ENCODE results near the gene TRO.

The TRO gene, protein sequence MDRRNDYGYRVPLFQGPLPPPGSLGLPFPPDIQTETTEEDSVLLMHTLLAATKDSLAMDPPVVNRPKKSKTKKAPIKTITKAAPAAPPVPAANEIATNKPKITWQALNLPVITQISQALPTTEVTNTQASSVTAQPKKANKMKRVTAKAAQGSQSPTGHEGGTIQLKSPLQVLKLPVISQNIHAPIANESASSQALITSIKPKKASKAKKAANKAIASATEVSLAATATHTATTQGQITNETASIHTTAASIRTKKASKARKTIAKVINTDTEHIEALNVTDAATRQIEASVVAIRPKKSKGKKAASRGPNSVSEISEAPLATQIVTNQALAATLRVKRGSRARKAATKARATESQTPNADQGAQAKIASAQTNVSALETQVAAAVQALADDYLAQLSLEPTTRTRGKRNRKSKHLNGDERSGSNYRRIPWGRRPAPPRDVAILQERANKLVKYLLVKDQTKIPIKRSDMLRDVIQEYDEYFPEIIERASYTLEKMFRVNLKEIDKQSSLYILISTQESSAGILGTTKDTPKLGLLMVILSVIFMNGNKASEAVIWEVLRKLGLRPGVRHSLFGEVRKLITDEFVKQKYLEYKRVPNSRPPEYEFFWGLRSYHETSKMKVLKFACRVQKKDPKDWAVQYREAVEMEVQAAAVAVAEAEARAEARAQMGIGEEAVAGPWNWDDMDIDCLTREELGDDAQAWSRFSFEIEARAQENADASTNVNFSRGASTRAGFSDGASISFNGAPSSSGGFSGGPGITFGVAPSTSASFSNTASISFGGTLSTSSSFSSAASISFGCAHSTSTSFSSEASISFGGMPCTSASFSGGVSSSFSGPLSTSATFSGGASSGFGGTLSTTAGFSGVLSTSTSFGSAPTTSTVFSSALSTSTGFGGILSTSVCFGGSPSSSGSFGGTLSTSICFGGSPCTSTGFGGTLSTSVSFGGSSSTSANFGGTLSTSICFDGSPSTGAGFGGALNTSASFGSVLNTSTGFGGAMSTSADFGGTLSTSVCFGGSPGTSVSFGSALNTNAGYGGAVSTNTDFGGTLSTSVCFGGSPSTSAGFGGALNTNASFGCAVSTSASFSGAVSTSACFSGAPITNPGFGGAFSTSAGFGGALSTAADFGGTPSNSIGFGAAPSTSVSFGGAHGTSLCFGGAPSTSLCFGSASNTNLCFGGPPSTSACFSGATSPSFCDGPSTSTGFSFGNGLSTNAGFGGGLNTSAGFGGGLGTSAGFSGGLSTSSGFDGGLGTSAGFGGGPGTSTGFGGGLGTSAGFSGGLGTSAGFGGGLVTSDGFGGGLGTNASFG (N-terminal part only)

DNA sequence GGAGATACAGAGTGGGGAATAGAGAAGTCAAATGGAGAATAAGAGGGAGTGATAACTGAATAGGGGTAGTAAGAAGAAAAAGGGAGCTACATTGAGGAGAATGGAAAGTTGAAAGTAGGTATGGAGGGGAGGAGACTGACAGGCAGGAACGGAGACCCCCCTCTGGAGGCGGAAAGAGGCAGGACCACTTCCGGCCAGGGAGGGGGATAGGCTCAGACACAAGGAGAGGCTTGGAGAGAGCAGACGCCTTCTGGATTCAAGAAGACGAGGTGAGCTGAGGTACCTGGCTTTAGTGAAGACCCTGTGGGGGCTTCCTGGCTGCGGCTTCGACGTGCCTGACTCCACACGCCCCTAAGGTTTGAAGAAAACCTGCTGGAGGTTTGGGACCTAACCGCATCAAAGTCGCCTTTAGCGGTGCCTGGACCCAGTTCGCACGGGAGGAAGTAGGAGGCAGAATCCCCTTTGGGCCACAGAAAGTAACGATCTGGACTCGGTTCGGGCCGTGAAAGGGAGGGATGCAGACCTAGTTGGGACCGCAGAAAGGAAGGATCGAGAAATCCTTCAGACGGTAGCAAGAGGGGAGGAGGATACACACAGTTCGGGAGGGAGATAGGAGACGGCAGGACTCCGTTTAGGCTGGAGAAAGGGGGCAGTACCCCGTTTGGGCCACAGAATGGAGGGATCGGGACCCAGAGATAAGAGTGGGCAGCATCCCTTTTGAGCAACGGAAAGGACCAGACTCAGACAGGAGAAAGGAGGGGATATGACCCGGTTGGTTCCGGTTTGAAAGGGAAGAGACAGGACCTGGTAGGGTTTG, at the start of gene TRO:
Gene TRO, plus strand, starts transcription at position 215 of the 817 bp plus-strand sequence. CDS start 1,423 bp downstream, outside the sequence.
- Histone ChIP-seq H3K36me3 (ENCODE audit: insufficient read depth, low read depth, low read length) (peaks cover 38% of the 10 kb centered on the region), H3K27me3 (ENCODE audit: insufficient read depth, low read length) (no peaks in the 10 kb centered on the region), H3K9ac (ENCODE audit: low read depth, low read length) (peak within 1 kb of the TSS; percentile 91; the same call in 1 of the 2 replicates), H3K4me1 (ENCODE audit: insufficient read depth, low read length) (no peaks in the 10 kb centered on the region), H3K27ac (ENCODE audit: low read length) (peak within 1 kb of the TSS; percentile 63), H3K9me3 (ENCODE audit: insufficient read depth, low read depth, low read length) (no peaks in the 10 kb centered on the region), H3K4me3 (ENCODE audit: low read length) (peak within 1 kb of the TSS; percentile 98)

DNA sequence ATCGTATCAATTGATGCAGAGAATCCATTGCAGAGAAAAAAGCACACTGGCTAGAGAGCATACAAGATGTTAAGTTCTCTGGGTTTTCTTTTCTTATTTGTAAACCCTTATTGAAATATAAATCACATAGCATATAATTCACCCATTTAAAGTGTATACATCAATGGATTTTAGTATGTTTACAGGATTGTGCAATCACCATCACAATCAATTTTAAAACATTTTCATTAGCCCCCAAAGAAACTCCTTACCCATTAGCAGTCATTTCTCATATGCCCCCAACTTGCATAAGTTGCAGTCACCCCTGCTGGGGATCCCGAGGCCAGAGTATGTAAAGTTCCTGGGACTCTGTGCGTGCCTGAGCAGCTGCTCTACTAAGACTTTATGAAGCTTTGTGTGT, 34.9 kb upstream of the TRO start:
- Histone ChIP-seq H3K27ac (ENCODE audit: low read length) (no peak overlapping the region), H3K36me3 (ENCODE audit: insufficient read depth, low read depth, low read length) (no peaks in the 10 kb centered on the region), H3K9me3 (ENCODE audit: insufficient read depth, low read depth, low read length) (no peaks in the 10 kb centered on the region), H3K27me3 (ENCODE audit: insufficient read depth, low read length) (no peaks in the 10 kb centered on the region), H3K4me1 (ENCODE audit: insufficient read depth, low read length) (no peaks in the 10 kb centered on the region), H3K9ac (ENCODE audit: low read depth, low read length) (no peak overlapping the region), H3K4me3 (ENCODE audit: low read length) (no peak overlapping the region)

DNA sequence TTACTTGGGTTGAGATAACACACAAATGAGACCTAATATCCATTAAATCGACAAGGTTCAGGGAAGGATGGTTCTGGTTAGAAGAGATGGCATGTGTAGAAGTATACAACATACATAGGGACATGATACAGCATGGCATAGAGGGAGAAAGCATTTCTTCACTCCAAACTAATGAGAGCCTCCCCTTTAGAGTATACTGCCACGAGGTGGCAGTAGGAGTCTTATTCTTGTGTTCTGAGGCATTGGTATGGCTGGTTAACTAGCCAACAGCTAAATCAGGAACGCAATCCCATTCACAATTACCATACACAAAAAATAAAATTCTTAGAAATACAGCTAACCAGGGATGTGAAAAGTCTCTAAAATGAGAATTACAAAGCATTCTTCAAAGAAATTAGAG, 29.1 kb upstream of the TRO start:
- Histone ChIP-seq H3K4me3 (ENCODE audit: low read length) (no peak overlapping the region), H3K4me1 (ENCODE audit: insufficient read depth, low read length) (no peaks in the 10 kb centered on the region), H3K27ac (ENCODE audit: low read length) (no peak overlapping the region), H3K36me3 (ENCODE audit: insufficient read depth, low read depth, low read length) (no peaks in the 10 kb centered on the region), H3K9me3 (ENCODE audit: insufficient read depth, low read depth, low read length) (no peaks in the 10 kb centered on the region), H3K9ac (ENCODE audit: low read depth, low read length) (no peak overlapping the region), H3K27me3 (ENCODE audit: insufficient read depth, low read length) (no peaks in the 10 kb centered on the region)

DNA sequence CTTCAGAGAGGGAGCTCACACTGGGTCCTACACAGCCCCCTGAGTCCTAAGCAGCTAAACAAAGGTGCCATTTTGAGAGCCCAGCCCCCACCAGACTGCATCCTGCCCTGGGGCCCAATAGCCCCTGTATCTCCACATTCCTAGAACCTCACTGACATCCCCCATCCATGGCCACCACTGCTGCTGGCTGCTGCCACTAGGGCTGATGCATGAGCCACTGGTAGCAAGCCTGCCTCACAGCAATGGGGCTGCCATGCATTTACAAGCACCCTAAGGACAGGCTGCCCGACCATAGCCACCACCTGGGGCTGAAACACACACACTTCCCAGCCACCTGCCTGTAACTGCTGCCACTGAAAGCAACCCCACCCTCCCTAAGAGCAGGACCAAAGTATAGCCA, 26.5 kb upstream of the TRO start:
- Histone ChIP-seq H3K27ac (ENCODE audit: low read length) (no peak overlapping the region), H3K4me1 (ENCODE audit: insufficient read depth, low read length) (no peaks in the 10 kb centered on the region), H3K4me3 (ENCODE audit: low read length) (no peak overlapping the region), H3K27me3 (ENCODE audit: insufficient read depth, low read length) (no peaks in the 10 kb centered on the region), H3K36me3 (ENCODE audit: insufficient read depth, low read depth, low read length) (no peaks in the 10 kb centered on the region), H3K9ac (ENCODE audit: low read depth, low read length) (no peak overlapping the region), H3K9me3 (ENCODE audit: insufficient read depth, low read depth, low read length) (no peaks in the 10 kb centered on the region)

DNA sequence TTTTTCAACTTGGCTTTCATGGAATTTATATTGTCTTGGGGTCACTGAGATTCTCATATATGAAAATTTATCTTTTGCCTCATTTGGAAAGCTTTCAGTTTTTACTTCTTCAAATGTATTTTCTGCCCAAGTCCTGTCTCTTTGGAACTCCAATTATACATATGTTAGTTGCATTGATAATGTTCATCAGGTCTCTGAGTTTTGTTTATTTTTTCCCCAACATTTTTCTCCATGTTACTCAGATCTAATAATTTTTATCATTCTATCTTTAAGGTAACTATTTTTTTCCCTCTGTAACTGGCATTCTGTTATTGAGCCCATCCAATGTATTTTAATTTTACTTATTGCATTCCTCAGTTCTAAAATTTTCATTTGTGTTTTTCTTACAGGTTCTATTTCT, 10.7 kb upstream of the TRO start:
- Histone ChIP-seq H3K9ac (ENCODE audit: low read depth, low read length) (no peak overlapping the region), H3K4me1 (ENCODE audit: insufficient read depth, low read length) (no peaks in the 10 kb centered on the region), H3K4me3 (ENCODE audit: low read length) (no peak overlapping the region), H3K27ac (ENCODE audit: low read length) (no peak overlapping the region), H3K36me3 (ENCODE audit: insufficient read depth, low read depth, low read length) (no peaks in the 10 kb centered on the region), H3K27me3 (ENCODE audit: insufficient read depth, low read length) (no peaks in the 10 kb centered on the region), H3K9me3 (ENCODE audit: insufficient read depth, low read depth, low read length) (no peaks in the 10 kb centered on the region)

DNA sequence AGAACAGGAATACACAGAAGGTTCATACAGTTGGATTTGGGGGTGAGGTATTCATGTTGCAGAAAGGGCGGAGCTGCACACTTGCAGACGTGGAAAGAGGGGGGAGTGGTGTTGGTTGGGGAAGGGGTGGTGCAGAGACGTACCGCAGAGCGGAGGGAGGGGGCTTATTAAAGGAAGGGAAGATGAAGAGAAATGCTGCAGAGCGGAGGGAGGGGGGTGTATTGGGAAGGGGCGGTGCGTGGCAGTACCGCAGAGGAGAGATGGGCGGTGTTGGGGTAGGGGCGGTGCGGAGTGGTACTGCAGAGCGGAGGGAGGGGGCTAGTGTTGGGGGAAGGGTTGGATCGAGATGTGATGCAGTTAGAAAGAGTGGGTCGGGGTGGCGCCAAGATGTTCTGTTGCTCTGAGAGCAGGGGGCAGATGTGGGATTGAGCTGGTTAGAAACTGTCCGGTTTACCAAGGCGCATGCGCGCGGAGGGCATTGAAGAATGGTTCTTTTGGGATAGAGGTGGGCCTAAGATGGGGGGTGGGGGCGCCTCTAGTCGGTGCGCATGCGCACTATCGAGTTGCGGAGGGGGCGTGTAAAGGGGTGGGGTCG, 900 bp downstream of the TRO start:
- peak overlapping the region; percentile 91; the same call in 1 of the 2 replicates for H3K9ac ChIP-seq (ENCODE audit: low read depth, low read length)
- no peaks in the 10 kb centered on the region for H3K4me1 ChIP-seq (ENCODE audit: insufficient read depth, low read length)
- no peaks in the 10 kb centered on the region for H3K27me3 ChIP-seq (ENCODE audit: insufficient read depth, low read length)
- peak overlapping the region; percentile 63 for H3K27ac ChIP-seq (ENCODE audit: low read length)
- H3K9me3 ChIP-seq (ENCODE audit: insufficient read depth, low read depth, low read length): no peaks in the 10 kb centered on the region
- peak overlapping the region; percentile 98 for H3K4me3 ChIP-seq (ENCODE audit: low read length)
- H3K36me3 ChIP-seq (ENCODE audit: insufficient read depth, low read depth, low read length): peaks cover 46% of the 10 kb centered on the region

DNA sequence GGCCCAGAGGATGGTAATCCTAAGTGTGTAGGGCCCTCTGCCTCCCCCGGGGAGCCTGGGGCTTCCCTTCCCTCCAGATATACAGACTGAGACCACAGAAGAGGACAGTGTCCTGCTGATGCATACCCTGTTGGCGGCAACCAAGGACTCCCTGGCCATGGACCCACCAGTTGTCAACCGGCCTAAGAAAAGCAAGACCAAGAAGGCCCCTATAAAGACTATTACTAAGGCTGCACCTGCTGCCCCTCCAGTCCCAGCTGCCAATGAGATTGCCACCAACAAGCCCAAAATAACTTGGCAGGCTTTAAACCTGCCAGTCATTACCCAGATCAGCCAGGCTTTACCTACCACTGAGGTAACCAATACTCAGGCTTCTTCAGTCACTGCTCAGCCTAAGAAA, 1.9 kb downstream of the TRO start:
- H3K4me3 ChIP-seq (ENCODE audit: low read length): no peak overlapping the region
- no peak overlapping the region; the same call in 1 of the 2 replicates for H3K9ac ChIP-seq (ENCODE audit: low read depth, low read length)
- H3K27me3 ChIP-seq (ENCODE audit: insufficient read depth, low read length): no peaks in the 10 kb centered on the region
- H3K4me1 ChIP-seq (ENCODE audit: insufficient read depth, low read length): no peaks in the 10 kb centered on the region
- no peaks in the 10 kb centered on the region for H3K9me3 ChIP-seq (ENCODE audit: insufficient read depth, low read depth, low read length)
- H3K27ac ChIP-seq (ENCODE audit: low read length): no peak overlapping the region
- H3K36me3 ChIP-seq (ENCODE audit: insufficient read depth, low read depth, low read length): peaks cover 56% of the 10 kb centered on the region

DNA sequence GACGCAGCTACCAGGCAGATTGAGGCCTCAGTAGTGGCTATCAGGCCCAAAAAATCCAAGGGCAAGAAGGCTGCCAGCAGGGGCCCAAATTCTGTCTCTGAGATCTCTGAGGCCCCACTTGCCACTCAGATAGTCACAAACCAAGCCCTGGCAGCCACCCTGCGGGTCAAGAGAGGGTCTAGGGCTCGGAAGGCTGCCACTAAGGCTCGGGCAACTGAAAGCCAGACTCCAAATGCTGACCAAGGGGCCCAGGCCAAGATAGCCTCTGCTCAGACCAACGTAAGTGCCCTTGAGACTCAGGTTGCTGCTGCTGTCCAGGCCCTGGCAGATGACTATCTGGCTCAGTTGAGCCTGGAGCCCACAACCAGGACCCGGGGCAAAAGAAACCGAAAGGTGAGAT, 2.8 kb downstream of the TRO start:
- Histone ChIP-seq H3K4me3 (ENCODE audit: low read length) (no peak overlapping the region), H3K27me3 (ENCODE audit: insufficient read depth, low read length) (no peaks in the 10 kb centered on the region), H3K36me3 (ENCODE audit: insufficient read depth, low read depth, low read length) (peaks cover 64% of the 10 kb centered on the region), H3K9me3 (ENCODE audit: insufficient read depth, low read depth, low read length) (no peaks in the 10 kb centered on the region), H3K4me1 (ENCODE audit: insufficient read depth, low read length) (no peaks in the 10 kb centered on the region), H3K9ac (ENCODE audit: low read depth, low read length) (no peak overlapping the region), H3K27ac (ENCODE audit: low read length) (no peak overlapping the region)

DNA sequence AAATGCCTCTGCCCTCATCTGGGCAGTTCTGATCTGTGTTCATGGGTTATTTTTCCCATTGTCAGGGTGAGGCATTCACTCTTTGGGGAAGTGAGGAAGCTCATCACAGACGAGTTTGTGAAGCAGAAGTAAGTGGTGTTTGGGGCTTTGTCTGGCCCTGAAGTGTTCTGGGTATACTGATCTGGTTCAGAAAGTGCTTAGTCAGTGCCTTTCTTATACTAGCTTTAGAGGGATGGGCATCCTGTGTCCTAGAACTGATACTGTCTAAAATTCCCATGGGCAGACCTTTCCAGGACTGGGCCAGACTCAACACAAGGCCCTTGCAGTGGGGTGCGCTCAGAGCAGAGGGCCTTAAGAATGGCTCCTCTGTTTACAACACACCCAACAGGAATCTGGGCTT, 6.4 kb downstream of the TRO start:
- H3K9ac ChIP-seq (ENCODE audit: low read depth, low read length): no peak overlapping the region
- no peak overlapping the region for H3K4me3 ChIP-seq (ENCODE audit: low read length)
- no peak overlapping the region for H3K27ac ChIP-seq (ENCODE audit: low read length)
- no peaks in the 10 kb centered on the region for H3K9me3 ChIP-seq (ENCODE audit: insufficient read depth, low read depth, low read length)
- no peaks in the 10 kb centered on the region for H3K4me1 ChIP-seq (ENCODE audit: insufficient read depth, low read length)
- peaks cover 99% of the 10 kb centered on the region for H3K36me3 ChIP-seq (ENCODE audit: insufficient read depth, low read depth, low read length)
- H3K27me3 ChIP-seq (ENCODE audit: insufficient read depth, low read length): no peaks in the 10 kb centered on the region

DNA sequence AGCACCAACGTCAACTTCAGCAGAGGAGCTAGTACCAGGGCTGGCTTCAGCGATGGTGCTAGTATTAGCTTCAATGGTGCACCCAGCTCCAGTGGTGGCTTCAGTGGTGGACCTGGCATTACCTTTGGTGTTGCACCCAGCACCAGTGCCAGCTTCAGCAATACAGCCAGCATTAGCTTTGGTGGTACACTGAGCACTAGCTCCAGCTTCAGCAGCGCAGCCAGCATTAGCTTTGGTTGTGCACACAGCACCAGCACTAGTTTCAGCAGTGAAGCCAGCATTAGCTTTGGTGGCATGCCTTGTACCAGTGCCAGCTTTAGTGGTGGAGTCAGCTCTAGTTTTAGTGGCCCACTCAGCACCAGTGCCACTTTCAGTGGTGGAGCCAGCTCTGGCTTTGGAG, 8.3 kb downstream of the TRO start:
- Histone ChIP-seq H3K4me3 (ENCODE audit: low read length) (no peak overlapping the region), H3K4me1 (ENCODE audit: insufficient read depth, low read length) (no peaks in the 10 kb centered on the region), H3K27me3 (ENCODE audit: insufficient read depth, low read length) (no peaks in the 10 kb centered on the region), H3K9me3 (ENCODE audit: insufficient read depth, low read depth, low read length) (no peaks in the 10 kb centered on the region), H3K9ac (ENCODE audit: low read depth, low read length) (no peak overlapping the region), H3K27ac (ENCODE audit: low read length) (no peak overlapping the region), H3K36me3 (ENCODE audit: insufficient read depth, low read depth, low read length) (peaks cover 81% of the 10 kb centered on the region)
